K562 (cell line): ENCODE results near the gene KAZN. TPM values are rescaled to one million over a fixed set of nuclear protein-coding genes. Genes with fewer than 3 reads are reported as not detected.

ENCODE experiments used
- BHLHE40 ChIP-seq: IDR thresholded peaks from 2 replicates; pipeline ENCODE4 v1.6.1; 2011; ENCODE audit warnings: low read length, improper control_type of control experiment
- DACH1 ChIP-seq: fragments of 450-650 bp; IDR thresholded peaks from 2 replicates; pipeline ENCODE4 v1.6.1; 2018; ENCODE audit not compliant: partially characterized antibody
- EP300 ChIP-seq: IDR thresholded peaks from 2 replicates; pipeline ENCODE4 v1.6.1; 2012; ENCODE audit warnings: low read length, improper control_type of control experiment
- FOXJ2 ChIP-seq: fragments of 200-800 bp; sonication (Bioruptor generic); IDR thresholded peaks from 2 replicates; pipeline ENCODE4 v1.6.1; 2016; ENCODE audit warnings: missing genetic modification characterization, missing compliant biosample characterization
- FOXK2 ChIP-seq, 2 experiments: fragments of 450-650 bp; IDR thresholded peaks in 1 of 2; conservative IDR thresholded peaks in 1 of 2; 2 replicates each; pipeline ENCODE4 v1.6.1; 2016; ENCODE audit warnings: low read depth in 2 of 2, mild to moderate bottlenecking in 1 of 2
- GTF2E2 ChIP-seq: fragments of 200-800 bp; sonication (Bioruptor generic); IDR thresholded peaks from 2 replicates; pipeline ENCODE4 v1.6.1; 2016; ENCODE audit warnings: missing genetic modification characterization, missing compliant biosample characterization
- HDAC6 ChIP-seq: IDR thresholded peaks from 2 replicates; pipeline ENCODE4 v1.6.1; 2012; ENCODE audit warnings: low read depth, mild to moderate bottlenecking, control low read depth, inconsistent platforms, low read length, moderate library complexity
- MEF2A ChIP-seq: IDR thresholded peaks from 2 replicates; pipeline ENCODE4 v1.6.1; 2011; ENCODE audit warnings: low read depth, mild to moderate bottlenecking, low read length, moderate library complexity; ENCODE audit not compliant: control insufficient read depth
- NR4A1 ChIP-seq, 2 experiments: fragments of 250-450 bp in 1 of 2; fragments of 450-650 bp in 1 of 2; sonication (Bioruptor Pico) in 1 of 2; IDR thresholded peaks; 2 replicates each; pipeline versions ENCODE4 v1.4.0 to v1.6.1; 2016 to 2020; ENCODE audit warnings: mild to moderate bottlenecking in 2 of 2, missing compliant biosample characterization in 1 of 2, missing genetic modification characterization in 1 of 2, moderate library complexity in 1 of 2
- PML ChIP-seq: IDR thresholded peaks from 2 replicates; pipeline ENCODE4 v1.6.1; 2012; ENCODE audit warnings: low read length, inconsistent platforms
- POLR2AphosphoS2 ChIP-seq: IDR thresholded peaks from 2 replicates; pipeline ENCODE4 v1.6.1; 2012; ENCODE audit warnings: low read length, improper control_type of control experiment
- PTBP1 ChIP-seq: fragments of 200-400 bp; formaldehyde crosslinking; IDR thresholded peaks from 2 replicates; pipeline ENCODE4 v1.6.1; 2017; ENCODE audit warnings: low read depth, low read length
- PURB ChIP-seq: sonication (generic); formaldehyde crosslinking; IDR thresholded peaks from 2 replicates; pipeline ENCODE4 v1.9.0; 2021; ENCODE audit warnings: low read depth, mild to moderate bottlenecking, missing genetic modification reagents
- RBM17 ChIP-seq: fragments of 200-400 bp; formaldehyde crosslinking; IDR thresholded peaks from 2 replicates; pipeline ENCODE4 v1.6.1; 2017; ENCODE audit warnings: low read depth, mild to moderate bottlenecking, low read length, borderline replicate concordance
- TEAD4 ChIP-seq, 2 experiments: sonication (generic) in 1 of 2; formaldehyde crosslinking in 1 of 2; IDR thresholded peaks; 2 replicates each; pipeline versions ENCODE4 v1.6.1 to v1.8.0; 2012 to 2022; ENCODE audit warnings: borderline replicate concordance in 1 of 2, inconsistent platforms in 1 of 2, low read length in 1 of 2, mild to moderate bottlenecking in 1 of 2, missing genetic modification reagents in 1 of 2
- U2AF2 ChIP-seq: fragments of 200-400 bp; formaldehyde crosslinking; optimal IDR thresholded peaks from 2 replicates; pipeline ENCODE3; 2017; ENCODE audit warnings: low read depth, mild to moderate bottlenecking, low read length
- ZFP91 ChIP-seq: sonication (generic); formaldehyde crosslinking; IDR thresholded peaks from 2 replicates; pipeline ENCODE4 v1.8.0; 2022; ENCODE audit warnings: mild to moderate bottlenecking, missing genetic modification reagents
- ZNF696 ChIP-seq: fragments of 250-450 bp; sonication (Bioruptor Pico); conservative IDR thresholded peaks from 2 replicates; pipeline ENCODE4 v1.4.0; 2020; ENCODE audit warnings: mild to moderate bottlenecking, moderate library complexity
- ZNF75A ChIP-seq: fragments of 450-650 bp; formaldehyde crosslinking; IDR thresholded peaks from 2 replicates; pipeline ENCODE4 v1.4.0; 2020; ENCODE audit warnings: mild to moderate bottlenecking
- ZNF780A ChIP-seq: fragments of 250-450 bp; sonication (Bioruptor Pico); IDR thresholded peaks from 2 replicates; pipeline ENCODE4 v1.5.0; 2021; ENCODE audit warnings: mild to moderate bottlenecking
- polyA plus RNA-seq, 8 experiments: library from polyadenylated mRNA; depleted of rRNA in 4 of 8; stranded (reverse) in 5 of 8; unstranded in 3 of 8; fragments of >200 nt; fragmentation: Nextera tagmentation in 2 of 8; fragmentation: Illumina TruSeq in 1 of 8; extraction: Ambion mirVana in 2 of 8; extraction: Trizol in 1 of 8; gene quantifications; 2 replicates each; pipeline versions ENCODE4 v1.2.1 to v1.2.3, GENCODE V29; 2011 to 2014; ENCODE audit warnings: inconsistent platforms in 1 of 8, missing spikeins in 1 of 8
- total RNA-seq, 7 experiments: library from RNA; depleted of rRNA in 6 of 7; stranded (reverse); fragments of >200 nt in 6 of 7; fragmentation: Illumina TruSeq in 2 of 7; extraction: Trizol in 2 of 7; gene quantifications; 2 replicates each; pipeline versions ENCODE4 v1.2.1 to v1.2.3, GENCODE V29; 2011 to 2021; ENCODE audit warnings: low replicate concordance in 1 of 7
- TF ChIP-seq, protein P1 (sequence below): fragments of 250-450 bp; sonication (Bioruptor Pico); IDR thresholded peaks from 2 replicates; pipeline ENCODE4 v1.6.1; 2021; ENCODE audit warnings: mild to moderate bottlenecking
- TF ChIP-seq, protein P2 (sequence below), 2 experiments: fragments of 450-650 bp; IDR thresholded peaks; 2 replicates each; pipeline ENCODE4 v1.6.1; 2018; ENCODE audit warnings: mild to moderate bottlenecking in 2 of 2, low read depth in 1 of 2; ENCODE audit not compliant: partially characterized antibody in 2 of 2

Gene KAZN
- total and polyA plus RNA-seq, 9 of the 15 experiments (the other 6 are each of a cell fraction or from before 2014, with no cell fraction given): 2.1 to 21.6 (median 5.4) TPM

DNA sequence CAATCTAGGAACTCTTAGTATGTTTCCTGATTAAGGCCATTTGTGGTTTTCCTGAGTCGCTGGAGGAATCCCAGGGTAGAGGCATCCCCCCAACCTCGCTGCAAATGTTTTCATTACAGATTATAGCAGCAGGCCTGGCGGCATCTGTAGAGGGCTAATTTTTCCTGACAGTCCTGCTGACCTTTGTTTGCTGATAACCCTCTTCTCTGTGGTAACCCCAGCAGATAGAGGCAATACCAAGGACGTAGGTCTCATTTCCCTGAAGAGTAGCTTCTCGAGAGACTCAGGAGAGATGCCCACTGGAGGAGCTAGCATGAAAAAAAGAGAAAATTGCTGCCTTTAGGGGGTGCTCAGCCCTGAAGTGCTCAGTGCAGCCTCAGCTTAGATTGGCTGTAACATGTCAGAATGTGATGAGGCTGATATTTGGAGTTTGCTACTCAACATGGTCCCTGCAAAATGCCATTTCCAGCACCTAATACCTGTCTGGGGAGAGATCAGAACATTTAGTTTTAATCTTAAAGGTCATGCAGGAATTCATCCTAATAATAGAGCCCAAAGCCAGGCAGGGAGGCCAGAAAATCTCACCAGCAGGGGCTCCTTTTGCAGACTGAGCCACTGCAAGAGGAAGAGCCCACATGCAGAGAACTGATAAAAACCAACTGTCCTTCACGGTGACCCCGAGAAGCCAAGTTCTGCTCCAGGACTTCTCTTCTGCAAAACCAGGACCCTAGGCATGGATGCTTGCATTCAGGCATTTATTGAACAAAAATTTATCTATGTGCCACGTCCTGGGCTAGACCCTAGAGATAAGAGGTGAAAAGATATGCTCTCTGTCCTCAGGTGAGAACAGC lies 184.5 kb downstream of the KAZN start (continued):
- no peak for TF ChIP-seq NR4A1 (CRISPR knock-in tag; IDR thresholded peaks at IDR 0.05)
- TF ChIP-seq NR4A1 (tag; IDR thresholded peaks at IDR 0.05): no peak
- no peak for TF ChIP-seq PML
- TF ChIP-seq FOXK2 (conservative IDR thresholded peaks at IDR 0.05 in 1 of 2, IDR thresholded peaks at IDR 0.05 in 1 of 2; ENCODE audit: low read depth in 2 of 2): no peak
- peak; percentile 3 for TF ChIP-seq DACH1
- no peak for TF ChIP-seq GTF2E2
- TF ChIP-seq ZNF780A (CRISPR knock-in tag): no peak
- no peak for TF ChIP-seq PURB (CRISPR knock-in tag)
- peak; percentile 48; the same call in 1 of the 2 replicates for TF ChIP-seq MEF2A
- TF ChIP-seq POLR2AphosphoS2: no peak
- no peak for TF ChIP-seq ZFP91 (CRISPR knock-in tag)
- no peak for TF ChIP-seq HDAC6
- TF ChIP-seq FOXJ2 (tag): no peak
- TF ChIP-seq TEAD4 (IDR thresholded peaks at IDR 0.05; ENCODE audit: low read length): peak; percentile 76
- TF ChIP-seq TEAD4 (CRISPR knock-in tag; IDR thresholded peaks at IDR 0.05; ENCODE audit: borderline replicate concordance): no peak
- TF ChIP-seq, protein P1, sequence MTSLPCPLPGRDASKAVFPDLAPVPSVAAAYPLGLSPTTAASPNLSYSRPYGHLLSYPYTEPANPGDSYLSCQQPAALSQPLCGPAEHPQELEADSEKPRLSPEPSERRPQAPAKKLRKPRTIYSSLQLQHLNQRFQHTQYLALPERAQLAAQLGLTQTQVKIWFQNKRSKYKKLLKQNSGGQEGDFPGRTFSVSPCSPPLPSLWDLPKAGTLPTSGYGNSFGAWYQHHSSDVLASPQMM (CRISPR knock-in tag): no peak
- TF ChIP-seq ZNF75A: no peak
- TF ChIP-seq PTBP1: no peak
- TF ChIP-seq ZNF696 (CRISPR knock-in tag): no peak
- TF ChIP-seq RBM17: no peak
- no peak for TF ChIP-seq BHLHE40
- no peak for TF ChIP-seq U2AF2
- TF ChIP-seq, protein P2, sequence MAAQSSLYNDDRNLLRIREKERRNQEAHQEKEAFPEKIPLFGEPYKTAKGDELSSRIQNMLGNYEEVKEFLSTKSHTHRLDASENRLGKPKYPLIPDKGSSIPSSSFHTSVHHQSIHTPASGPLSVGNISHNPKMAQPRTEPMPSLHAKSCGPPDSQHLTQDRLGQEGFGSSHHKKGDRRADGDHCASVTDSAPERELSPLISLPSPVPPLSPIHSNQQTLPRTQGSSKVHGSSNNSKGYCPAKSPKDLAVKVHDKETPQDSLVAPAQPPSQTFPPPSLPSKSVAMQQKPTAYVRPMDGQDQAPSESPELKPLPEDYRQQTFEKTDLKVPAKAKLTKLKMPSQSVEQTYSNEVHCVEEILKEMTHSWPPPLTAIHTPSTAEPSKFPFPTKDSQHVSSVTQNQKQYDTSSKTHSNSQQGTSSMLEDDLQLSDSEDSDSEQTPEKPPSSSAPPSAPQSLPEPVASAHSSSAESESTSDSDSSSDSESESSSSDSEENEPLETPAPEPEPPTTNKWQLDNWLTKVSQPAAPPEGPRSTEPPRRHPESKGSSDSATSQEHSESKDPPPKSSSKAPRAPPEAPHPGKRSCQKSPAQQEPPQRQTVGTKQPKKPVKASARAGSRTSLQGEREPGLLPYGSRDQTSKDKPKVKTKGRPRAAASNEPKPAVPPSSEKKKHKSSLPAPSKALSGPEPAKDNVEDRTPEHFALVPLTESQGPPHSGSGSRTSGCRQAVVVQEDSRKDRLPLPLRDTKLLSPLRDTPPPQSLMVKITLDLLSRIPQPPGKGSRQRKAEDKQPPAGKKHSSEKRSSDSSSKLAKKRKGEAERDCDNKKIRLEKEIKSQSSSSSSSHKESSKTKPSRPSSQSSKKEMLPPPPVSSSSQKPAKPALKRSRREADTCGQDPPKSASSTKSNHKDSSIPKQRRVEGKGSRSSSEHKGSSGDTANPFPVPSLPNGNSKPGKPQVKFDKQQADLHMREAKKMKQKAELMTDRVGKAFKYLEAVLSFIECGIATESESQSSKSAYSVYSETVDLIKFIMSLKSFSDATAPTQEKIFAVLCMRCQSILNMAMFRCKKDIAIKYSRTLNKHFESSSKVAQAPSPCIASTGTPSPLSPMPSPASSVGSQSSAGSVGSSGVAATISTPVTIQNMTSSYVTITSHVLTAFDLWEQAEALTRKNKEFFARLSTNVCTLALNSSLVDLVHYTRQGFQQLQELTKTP (IDR thresholded peaks at IDR 0.05; ENCODE audit: low read depth in 1 of 2, partially characterized antibody in 2 of 2): no peak
- peak; percentile 88 for TF ChIP-seq EP300
